ENCODE data around the gene CACNA1C.
A peak's percentile ranks its signal among the peaks of the same experiment; 100 is the strongest.
"Not testable (repeated sequence)": the region's sequence is repeated elsewhere in the genome, so short reads cannot be mapped to it uniquely, and the experiment has no call there.

Gene CACNA1C

GRCh38 chr12:2118481-2119255, 65.9 kb downstream of the CACNA1C start:
- Histone ChIP-seq H3K27ac (no peak overlapping the region), H4K20me1 (no peaks in the 10 kb centered on the region), H3K9ac (no peak overlapping the region), H3K4me1 (no peaks in the 10 kb centered on the region), H3K36me3 (no peaks in the 10 kb centered on the region), H3K9me3 (replicated peaks in 1 of 11) (no peaks in the 10 kb centered on the region), H3K4me3 (no peak overlapping the region), H3K4me2 (no peak overlapping the region), H3K27me3 (no peaks in the 10 kb centered on the region)
- no peak for TF ChIP-seq Cebpa-rat (IDR thresholded peaks at IDR 0.05)

- H3K27ac ChIP-seq = no peak overlapping the region
- H3K4me1 ChIP-seq = no peaks in the 10 kb centered on the region
- no peaks in the 10 kb centered on the region for H3K36me3 ChIP-seq
- H3K27me3 ChIP-seq = no peaks in the 10 kb centered on the region
- no peak overlapping the region for H3K9ac ChIP-seq
- no peak for TF ChIP-seq Cebpa-rat (IDR thresholded peaks at IDR 0.05)
- no peaks in the 10 kb centered on the region for H3K9me3 ChIP-seq (replicated peaks in 1 of 11)
- no peaks in the 10 kb centered on the region for H4K20me1 ChIP-seq
- H3K4me2 ChIP-seq = no peak overlapping the region
- H3K4me3 ChIP-seq = no peak overlapping the region
Observed at GRCh38 chr12:2119266-2119665, 66.5 kb downstream of the CACNA1C start.

GRCh38 chr12:2120982-2121758, 68.4 kb downstream of the CACNA1C start:
- Histone ChIP-seq H3K4me2 (no peak overlapping the region), H3K27me3 (no peaks in the 10 kb centered on the region), H3K4me3 (no peak overlapping the region), H3K9me3 (replicated peaks in 1 of 11) (no peaks in the 10 kb centered on the region), H3K4me1 (no peaks in the 10 kb centered on the region), H4K20me1 (no peaks in the 10 kb centered on the region), H3K27ac (no peak overlapping the region), H3K9ac (no peak overlapping the region), H3K36me3 (no peaks in the 10 kb centered on the region)
- no peak for TF ChIP-seq Cebpa-rat (IDR thresholded peaks at IDR 0.05)

GRCh38 chr12:2124466-2125023, 71.8 kb downstream of the CACNA1C start:
- Histone ChIP-seq H3K4me1 (no peaks in the 10 kb centered on the region), H3K4me2 (no peak overlapping the region), H3K27ac (no peak overlapping the region), H3K9ac (no peak overlapping the region), H3K4me3 (no peak overlapping the region), H3K9me3 (replicated peaks in 1 of 11) (no peaks in the 10 kb centered on the region), H3K36me3 (no peaks in the 10 kb centered on the region), H3K27me3 (no peaks in the 10 kb centered on the region), H4K20me1 (no peaks in the 10 kb centered on the region)
- TF ChIP-seq Cebpa-rat (IDR thresholded peaks at IDR 0.05) = no peak

GRCh38 chr12:2125651-2126522, 73.1 kb downstream of the CACNA1C start:
- H3K36me3 ChIP-seq = no peaks in the 10 kb centered on the region
- H3K27me3 ChIP-seq = no peaks in the 10 kb centered on the region
- TF ChIP-seq Cebpa-rat (IDR thresholded peaks at IDR 0.05) = no peak

GRCh38 chr12:2126676-2127406, 74.1 kb downstream of the CACNA1C start:
- Histone ChIP-seq H3K36me3 (no peaks in the 10 kb centered on the region), H3K4me1 (no peaks in the 10 kb centered on the region), H3K4me2 (no peak overlapping the region), H3K9ac (no peak overlapping the region), H4K20me1 (no peaks in the 10 kb centered on the region), H3K9me3 (replicated peaks in 1 of 11) (no peaks in the 10 kb centered on the region), H3K27me3 (no peaks in the 10 kb centered on the region), H3K4me3 (no peak overlapping the region), H3K27ac (no peak overlapping the region)
- no peak for TF ChIP-seq Cebpa-rat (IDR thresholded peaks at IDR 0.05)

More at GRCh38 chr12:2125651-2126522, 73.1 kb downstream of the CACNA1C start:
- Histone ChIP-seq H3K9me3 (replicated peaks in 1 of 11) (no peaks in the 10 kb centered on the region), H3K4me3 (no peak overlapping the region), H4K20me1 (no peaks in the 10 kb centered on the region), H3K9ac (no peak overlapping the region), H3K27ac (no peak overlapping the region), H3K4me1 (no peaks in the 10 kb centered on the region), H3K4me2 (no peak overlapping the region)

- Histone ChIP-seq H3K9ac (no peak overlapping the region), H3K36me3 (no peaks in the 10 kb centered on the region), H3K4me3 (no peak overlapping the region), H3K9me3 (replicated peaks in 1 of 11) (no peaks in the 10 kb centered on the region), H3K4me2 (no peak overlapping the region), H4K20me1 (no peaks in the 10 kb centered on the region), H3K27ac (no peak overlapping the region), H3K27me3 (no peaks in the 10 kb centered on the region), H3K4me1 (no peaks in the 10 kb centered on the region)
- no peak for TF ChIP-seq Cebpa-rat (IDR thresholded peaks at IDR 0.05)
Observed at GRCh38 chr12:2129076-2129475, 76.3 kb downstream of the CACNA1C start.

GRCh38 chr12:2135661-2136418, 83.1 kb downstream of the CACNA1C start:
- Histone ChIP-seq H3K27ac (peak overlapping the region; percentile 27 to 69 (median 58); a peak in 20 of 22 replicates), H3K4me3 (peak overlapping the region; percentile 39 to 65 (median 48); a peak in 19 of 20 replicates), H3K4me2 (peak overlapping the region; percentile 8 to 71 (median 49); a peak in 19 of 22 replicates), H3K9ac (peak overlapping the region; percentile 36 to 66 (median 58); a peak in 20 of 22 replicates)
- H3K27me3 ChIP-seq; H4K20me1 ChIP-seq; H3K4me1 ChIP-seq; H3K9me3 ChIP-seq (replicated peaks in 1 of 11); H3K36me3 ChIP-seq: not testable (repeated sequence)
